Colonic mucosa (tissue), 4 donors: Measurements from ENCODE around the gene SMCR8. TPM values are rescaled to one million over a fixed set of nuclear protein-coding genes. Genes with fewer than 3 reads are reported as not detected.

Source experiments
- DNase-seq: peaks from one replicate; pipeline ENCODE4 v3.0.0-alpha.2; 2020
- H3K27ac ChIP-seq: fragments of 200-600 bp; one replicate; pipeline ENCODE4 v1.8.0; 2021
- H3K27me3 ChIP-seq: fragments of 200-600 bp; one replicate; pipeline ENCODE4 v1.8.0; 2021
- H3K36me3 ChIP-seq: fragments of 200-600 bp; one replicate; pipeline ENCODE4 v1.8.0; 2021
- H3K4me1 ChIP-seq: fragments of 200-600 bp; one replicate; pipeline ENCODE4 v1.8.0; 2021; ENCODE audit warnings: mild to moderate bottlenecking
- H3K4me3 ChIP-seq: fragments of 200-600 bp; one replicate; pipeline ENCODE4 v1.8.0; 2021
- H3K9ac ChIP-seq, 2 donors: one replicate each; pipeline ENCODE4 v1.7.0; 2013; ENCODE audit warnings: control low read depth in 2 of 2, low read depth in 2 of 2, low read length in 2 of 2
- H3K9me3 ChIP-seq: fragments of 200-600 bp; one replicate; pipeline ENCODE4 v1.8.0; 2021
- intact Hi-C: fragments of 100-400 bp; cut with DNase I; formaldehyde crosslinking; loops from one replicate; pipeline ENCODE4 v1.14.1; 2022
- total RNA-seq, 2 donors: library from RNA; stranded (reverse); fragmentation: NEBNext Ultra II Directional in 1 of 2; extraction: Animal tissue kit (Norgen Biotek cat#: 25700) in 1 of 2; gene quantifications; one replicate each; pipeline ENCODE4 v1.2.1, GENCODE V29; 2021
- TF ChIP-seq, protein P1 (sequence below): fragments of 200-600 bp; IDR thresholded peaks from one replicate; pipeline ENCODE4 v1.8.0; 2022; ENCODE audit warnings: antibody characterized with exemption, mild to moderate bottlenecking
- donor health status: healthy.
- donor health status: DM: no; HTN: no; CAD: no.
- donor health status: DM: no; HTN: no; CAD: no.

Gene SMCR8, protein sequence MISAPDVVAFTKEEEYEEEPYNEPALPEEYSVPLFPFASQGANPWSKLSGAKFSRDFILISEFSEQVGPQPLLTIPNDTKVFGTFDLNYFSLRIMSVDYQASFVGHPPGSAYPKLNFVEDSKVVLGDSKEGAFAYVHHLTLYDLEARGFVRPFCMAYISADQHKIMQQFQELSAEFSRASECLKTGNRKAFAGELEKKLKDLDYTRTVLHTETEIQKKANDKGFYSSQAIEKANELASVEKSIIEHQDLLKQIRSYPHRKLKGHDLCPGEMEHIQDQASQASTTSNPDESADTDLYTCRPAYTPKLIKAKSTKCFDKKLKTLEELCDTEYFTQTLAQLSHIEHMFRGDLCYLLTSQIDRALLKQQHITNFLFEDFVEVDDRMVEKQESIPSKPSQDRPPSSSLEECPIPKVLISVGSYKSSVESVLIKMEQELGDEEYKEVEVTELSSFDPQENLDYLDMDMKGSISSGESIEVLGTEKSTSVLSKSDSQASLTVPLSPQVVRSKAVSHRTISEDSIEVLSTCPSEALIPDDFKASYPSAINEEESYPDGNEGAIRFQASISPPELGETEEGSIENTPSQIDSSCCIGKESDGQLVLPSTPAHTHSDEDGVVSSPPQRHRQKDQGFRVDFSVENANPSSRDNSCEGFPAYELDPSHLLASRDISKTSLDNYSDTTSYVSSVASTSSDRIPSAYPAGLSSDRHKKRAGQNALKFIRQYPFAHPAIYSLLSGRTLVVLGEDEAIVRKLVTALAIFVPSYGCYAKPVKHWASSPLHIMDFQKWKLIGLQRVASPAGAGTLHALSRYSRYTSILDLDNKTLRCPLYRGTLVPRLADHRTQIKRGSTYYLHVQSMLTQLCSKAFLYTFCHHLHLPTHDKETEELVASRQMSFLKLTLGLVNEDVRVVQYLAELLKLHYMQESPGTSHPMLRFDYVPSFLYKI
- total RNA-seq: 10 to 100 TPM; 20.5 to 21.4 TPM

DNA sequence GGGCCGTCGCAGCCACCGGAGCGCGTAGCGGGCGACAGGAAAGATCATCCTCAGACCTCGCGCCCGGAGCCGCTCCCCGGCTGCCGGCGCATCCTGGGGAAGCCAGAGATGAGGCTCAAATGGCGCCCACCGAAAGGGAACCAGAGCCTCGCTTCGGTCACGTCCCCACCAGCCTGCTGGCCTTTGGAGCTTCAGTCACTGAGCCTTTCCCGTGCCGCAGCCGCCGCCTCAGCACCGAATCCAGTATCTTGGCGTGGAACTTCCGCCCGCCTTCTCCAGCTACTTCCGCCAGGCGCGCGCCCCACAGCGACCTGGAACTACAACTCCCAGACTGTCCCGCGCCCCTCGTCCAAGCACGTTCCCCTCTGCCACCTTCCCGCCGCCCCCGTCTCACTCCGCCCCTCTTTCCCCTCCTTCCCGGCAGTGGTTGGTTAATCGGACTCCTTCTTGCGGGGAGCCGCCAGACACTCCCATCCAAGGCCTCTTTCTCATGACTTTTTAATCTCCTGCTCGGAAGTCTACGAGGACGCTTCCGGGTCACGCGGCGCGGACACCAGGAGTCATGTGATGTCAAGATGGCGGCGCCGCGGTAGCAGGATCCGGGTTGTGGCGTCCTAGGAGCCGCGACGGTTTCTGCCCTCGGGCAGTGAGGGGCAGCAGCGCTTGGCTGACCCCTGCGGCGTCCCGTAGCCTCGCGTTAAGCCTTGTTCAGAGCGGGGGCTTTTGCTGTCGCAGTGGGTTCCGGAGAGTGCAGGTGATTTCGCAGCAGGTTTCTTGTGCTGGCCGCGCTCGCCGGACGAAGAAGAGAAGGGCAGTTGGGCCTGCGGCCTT lies at the start of gene SMCR8, which contains the start of gene TOP3A:
Gene SMCR8 (plus strand): TSS at position 563 of the 831 bp plus-strand sequence. CDS start 497 bp downstream, outside the sequence.
Gene TOP3A (minus strand): TSS at position 264 of the 831 bp plus-strand sequence. CDS start 216 bp downstream, at position 48.
- intact Hi-C loops: loop anchor here (5.0 kb wide), 1 partner anchor 68 kb away; no protein-coding TSS in a partner anchor
- TF ChIP-seq, protein P1, sequence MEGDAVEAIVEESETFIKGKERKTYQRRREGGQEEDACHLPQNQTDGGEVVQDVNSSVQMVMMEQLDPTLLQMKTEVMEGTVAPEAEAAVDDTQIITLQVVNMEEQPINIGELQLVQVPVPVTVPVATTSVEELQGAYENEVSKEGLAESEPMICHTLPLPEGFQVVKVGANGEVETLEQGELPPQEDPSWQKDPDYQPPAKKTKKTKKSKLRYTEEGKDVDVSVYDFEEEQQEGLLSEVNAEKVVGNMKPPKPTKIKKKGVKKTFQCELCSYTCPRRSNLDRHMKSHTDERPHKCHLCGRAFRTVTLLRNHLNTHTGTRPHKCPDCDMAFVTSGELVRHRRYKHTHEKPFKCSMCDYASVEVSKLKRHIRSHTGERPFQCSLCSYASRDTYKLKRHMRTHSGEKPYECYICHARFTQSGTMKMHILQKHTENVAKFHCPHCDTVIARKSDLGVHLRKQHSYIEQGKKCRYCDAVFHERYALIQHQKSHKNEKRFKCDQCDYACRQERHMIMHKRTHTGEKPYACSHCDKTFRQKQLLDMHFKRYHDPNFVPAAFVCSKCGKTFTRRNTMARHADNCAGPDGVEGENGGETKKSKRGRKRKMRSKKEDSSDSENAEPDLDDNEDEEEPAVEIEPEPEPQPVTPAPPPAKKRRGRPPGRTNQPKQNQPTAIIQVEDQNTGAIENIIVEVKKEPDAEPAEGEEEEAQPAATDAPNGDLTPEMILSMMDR: no peak

DNA sequence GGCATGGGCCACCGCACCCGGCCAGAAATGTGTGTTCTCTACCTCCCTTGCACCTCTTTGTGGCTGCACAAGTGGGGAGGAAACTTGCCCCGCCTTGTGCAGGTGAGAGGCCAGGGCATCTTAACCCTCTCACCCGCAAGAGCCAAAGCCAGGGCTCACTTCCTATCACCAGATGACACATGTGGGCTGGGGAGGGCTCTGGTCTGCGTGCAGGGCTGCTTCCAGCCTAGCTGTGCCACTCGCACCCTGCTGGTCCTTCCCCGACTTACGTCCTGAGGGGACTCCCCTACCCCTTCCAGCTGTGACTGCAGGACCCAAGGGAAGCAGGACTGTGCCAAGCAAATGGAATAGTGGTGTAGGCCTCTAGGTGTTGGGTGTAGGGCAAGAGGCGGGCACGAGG lies 47.7 kb upstream of the SMCR8 start:
- H3K27ac ChIP-seq: no peak overlapping the region
- TF ChIP-seq, protein P1: no peak
- no peaks in the 10 kb centered on the region for H3K9me3 ChIP-seq
- peaks cover 3% of the 10 kb centered on the region for H3K36me3 ChIP-seq
- no peak for DNase-seq
- H3K4me1 ChIP-seq: no peaks in the 10 kb centered on the region
- H3K27me3 ChIP-seq: no peaks in the 10 kb centered on the region
- intact Hi-C loops: no loop called here
- no peak overlapping the region for H3K9ac ChIP-seq
- no peak overlapping the region for H3K4me3 ChIP-seq

More for the DNA sequence above, at the start of gene SMCR8, which contains the start of gene TOP3A:
- no peaks in the 10 kb centered on the region for H3K27me3 ChIP-seq
- peak within 1 kb of the TSS; percentile 89 for H3K27ac ChIP-seq
- peak within 1 kb of the TSS; percentile 89 for H3K4me3 ChIP-seq
- no peaks in the 10 kb centered on the region for H3K9me3 ChIP-seq
- H3K36me3 ChIP-seq: peaks cover 3% of the 10 kb centered on the region
- peak within 1 kb of the TSS; percentile 82 to 96 for H3K9ac ChIP-seq
- DNase-seq: peak; percentile 99
- H3K4me1 ChIP-seq: peaks cover 48% of the 10 kb centered on the region

- Histone ChIP-seq H3K27me3 (no peaks in the 10 kb centered on the region), H3K4me3 (no peak overlapping the region), H3K27ac (no peak overlapping the region), H3K9ac (no peak overlapping the region), H3K4me1 (no peaks in the 10 kb centered on the region), H3K9me3 (no peaks in the 10 kb centered on the region), H3K36me3 (peaks cover 3% of the 10 kb centered on the region)
- intact Hi-C loops: no loop called here
- DNase-seq: no peak
- TF ChIP-seq, protein P1: no peak
Observed at GRCh38 chr17:18267927-18268711, 47.0 kb upstream of the SMCR8 start.

DNA sequence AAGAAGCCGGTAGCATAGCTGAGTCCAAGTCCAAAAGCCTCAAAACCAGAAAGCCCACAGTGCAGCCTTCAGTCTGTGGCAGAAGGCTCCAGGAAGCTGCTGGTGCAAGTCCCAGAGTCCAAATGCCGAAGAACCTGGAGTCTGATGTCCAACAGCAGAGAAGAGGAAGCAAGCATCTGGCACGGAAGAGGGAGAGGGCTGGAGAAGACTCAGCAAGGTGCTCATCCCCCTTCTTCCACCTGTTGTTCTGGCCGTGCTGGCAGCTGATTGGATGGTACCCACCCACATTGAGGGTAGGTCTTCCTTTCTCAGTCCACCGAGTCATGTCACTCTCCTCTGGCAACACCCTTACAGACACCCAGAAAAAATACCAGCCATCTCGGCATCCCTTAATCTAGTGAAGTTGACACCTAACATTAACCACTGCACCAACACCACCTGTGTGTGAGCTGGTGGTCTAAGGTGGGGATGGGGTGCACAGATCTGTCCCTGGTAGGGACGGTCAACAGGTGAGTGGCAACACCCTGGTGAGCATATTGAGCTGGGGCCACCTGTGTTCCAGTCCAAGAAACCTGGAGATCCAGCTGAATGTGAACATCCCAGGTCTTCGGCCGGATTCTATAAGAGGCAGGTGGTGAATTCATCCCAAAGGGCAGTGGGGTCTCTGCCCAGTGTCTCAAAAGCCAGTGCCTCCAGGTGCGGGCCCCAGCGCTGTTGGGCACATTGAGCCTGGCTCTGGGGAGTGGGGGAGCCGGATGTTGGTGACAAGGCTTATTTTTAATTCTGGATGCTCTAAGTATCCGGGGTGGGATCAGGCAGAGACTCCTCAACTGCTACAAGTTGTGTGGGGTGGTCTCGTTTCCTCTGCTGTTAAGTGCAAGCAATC lies 44.8 kb upstream of the SMCR8 start:
- TF ChIP-seq, protein P1: no peak
- no peak overlapping the region for H3K4me3 ChIP-seq
- no peak overlapping the region for H3K27ac ChIP-seq
- no peaks in the 10 kb centered on the region for H3K4me1 ChIP-seq
- no peaks in the 10 kb centered on the region for H3K9me3 ChIP-seq
- H3K27me3 ChIP-seq: no peaks in the 10 kb centered on the region
- no peaks in the 10 kb centered on the region for H3K36me3 ChIP-seq
- intact Hi-C loops: no loop called here
- DNase-seq: no peak
- H3K9ac ChIP-seq: no peak overlapping the region
